Pancreas (tissue), 10 donors: ENCODE measurements around the gene ZNF287. TPM values are rescaled to one million over a fixed set of nuclear protein-coding genes. Genes with fewer than 3 reads are reported as not detected.

Experiments used
- ATAC-seq, 4 donors: fragments of 200-7000 bp; cut with Tn5 transposase; one replicate each; pipeline versions ENCODE4 v1.8.0 to v1.9.1; 2020; ENCODE audit warnings: mild to moderate bottlenecking in 4 of 4, moderate library complexity in 4 of 4
- DNase-seq, 6 donors: peaks; one replicate each; pipeline ENCODE4 v3.0.0-alpha.2; 2020
- FAIRE-seq: peaks from 2 replicates; lab custom pipeline; 2012; peaks lifted over from hg19 to GRCh38; lab: Jason Lieb, UNC
- H3K27ac ChIP-seq, 4 donors: fragments of 200-600 bp; sonication (generic); 1 replicate in 3 of 4; 2 replicates in 1 of 4; pipeline versions ENCODE4 v1.5.0 to v1.8.0; 2020
- H3K27me3 ChIP-seq, 4 donors: fragments of 200-600 bp; one replicate each; pipeline ENCODE4 v1.8.0; 2021
- H3K36me3 ChIP-seq, 3 donors: fragments of 200-600 bp; sonication (generic) in 1 of 3; one replicate each; pipeline versions ENCODE4 v1.5.0 to v1.8.0; 2020 to 2021
- H3K4me1 ChIP-seq, 3 donors: fragments of 200-600 bp; one replicate each; pipeline ENCODE4 v1.8.0; 2021
- H3K4me3 ChIP-seq, 4 donors: fragments of 200-600 bp; sonication (generic) in 2 of 4; one replicate each; pipeline versions ENCODE4 v1.5.0 to v1.8.0; 2020 to 2021
- H3K9me3 ChIP-seq, 4 donors: fragments of 200-600 bp; one replicate each; pipeline ENCODE4 v1.8.0; 2021
- CTCF ChIP-seq, 4 donors: fragments of 200-600 bp; sonication (generic) in 3 of 4; IDR thresholded peaks; one replicate each; pipeline versions ENCODE4 v1.5.0 to v1.8.0; 2021; ENCODE audit warnings: antibody characterized with exemption in 4 of 4
- WGBS, 2 donors: extraction: QIAGEN DNeasy Blood & Tissue Kit; methylation state at CpG; one replicate each; pipeline ENCODE4 v1.1.7; 2013; 5-methylcytosine and 5-hydroxymethylcytosine counted together
- intact Hi-C, 3 donors: fragments of 100-400 bp; cut with DNase I; formaldehyde crosslinking; loops; one replicate each; pipeline versions ENCODE4 v1.11.1 to v1.14.2; 2022
- polyA plus RNA-seq, 2 donors: library from polyadenylated mRNA; stranded (reverse); fragments of 200-250 nt; gene quantifications; one replicate each; pipeline ENCODE4 v1.2.3, GENCODE V29; 2013
- total RNA-seq, 6 donors: library from RNA; stranded (reverse); fragmentation: NEBNext Ultra II Directional in 4 of 6; extraction: Animal tissue kit (Norgen Biotek cat#: 25700) in 4 of 6; gene quantifications; one replicate each; pipeline versions ENCODE4 v1.2.1 to v1.2.4, GENCODE V29; 2021 to 2023
- donor health status: healthy with polysubstance abuse.
- donor health status: DM: no; HTN: no; CAD: no; lungs with moderate emphysema.
- donor health status: DM: no; HTN: no; CAD: no.
- donor health status: control.
- donor health status: control.
- donor health status: Bipolar disorder and iron deficiency.
- donor health status: DM: yes; HTN: yes; CAD: no.
- donor health status: DM: no; HTN: no; CAD: no.
- donor health status: DM: no; HTN: no; CAD: no.
- donor health status: DM: yes; HTN: yes; CAD: no.

ZNF287 gene
- total and polyA plus RNA-seq, 8 donors, result 1.8 to 4.8 (median 2.8) TPM

- TF ChIP-seq CTCF (IDR thresholded peaks at IDR 0.05), result no peak
- intact Hi-C loops, result no loop called here
- Histone ChIP-seq H3K4me3 (no peak overlapping the region), H3K27ac (no peak overlapping the region), H3K36me3 (no peaks in the 10 kb centered on the region), H3K27me3 (no peaks in the 10 kb centered on the region), H3K9me3 (no peaks in the 10 kb centered on the region), H3K4me1 (peaks cover 0 to under 1% (median 0%) of the 10 kb centered on the region in 3 donors)
- ATAC-seq (no peak), FAIRE-seq (no peak), DNase-seq (no peak)
- WGBS, 2 donors, result 59 to 67% methylated on average over 2 of the region's 2 CpGs
Observed at GRCh38 chr17:16573466-16573865, 4.5 kb upstream of the ZNF287 start.

- Histone ChIP-seq H3K36me3 (peaks cover 0 to 3% (median 0%) of the 10 kb centered on the region in 3 donors), H3K9me3 (no peaks in the 10 kb centered on the region), H3K4me3 (peak overlapping the region; percentile 66 to 92 (median 78)), H3K27ac (no peak overlapping the region), H3K27me3 (no peaks in the 10 kb centered on the region), H3K4me1 (peaks cover 0 to 3% (median 0%) of the 10 kb centered on the region in 3 donors)
- TF ChIP-seq CTCF (IDR thresholded peaks at IDR 0.05), result no peak
- intact Hi-C loops, result no loop called here
- WGBS, 2 donors, result 16 to 21% methylated on average over 14 of the region's 14 CpGs
- ATAC-seq (no peak), DNase-seq (no peak), FAIRE-seq (no peak)
Observed at GRCh38 chr17:16569358-16569712, 331 bp upstream of the ZNF287 start.

- no peak for ATAC-seq
- Histone ChIP-seq H3K27me3 (no peaks in the 10 kb centered on the region), H3K9me3 (peaks cover 0 to 6% (median 0%) of the 10 kb centered on the region in 4 donors), H3K4me1 (no peaks in the 10 kb centered on the region), H3K36me3 (peaks cover 0 to 30% (median 5%) of the 10 kb centered on the region in 3 donors), H3K27ac (no peak overlapping the region), H3K4me3 (no peak overlapping the region)
- DNase-seq, result no peak
- intact Hi-C loops, result no loop called here
- whole genome bisulfite sequencing, 2 donors, result 97 to 98% methylated on average over 3 of the region's 3 CpGs
- no peak for FAIRE-seq
- no peak for TF ChIP-seq CTCF (IDR thresholded peaks at IDR 0.05)
Observed at GRCh38 chr17:16552637-16553045, 16.4 kb downstream of the ZNF287 start.

GRCh38 chr17:16551878-16552636 lies 16.9 kb downstream of the ZNF287 start:
- Histone ChIP-seq H3K27me3 (no peaks in the 10 kb centered on the region), H3K9me3 (peaks cover 0 to 6% (median 0%) of the 10 kb centered on the region in 4 donors), H3K36me3 (peaks cover 0 to 30% (median 5%) of the 10 kb centered on the region in 3 donors), H3K4me3 (no peak overlapping the region), H3K27ac (no peak overlapping the region), H3K4me1 (no peaks in the 10 kb centered on the region)
- intact Hi-C loops, result no loop called here
- WGBS, 2 donors, result 95 to 97% methylated on average over 4 of the region's 4 CpGs
- no peak for DNase-seq
- TF ChIP-seq CTCF (IDR thresholded peaks at IDR 0.05), result no peak
- no peak for FAIRE-seq
- ATAC-seq, result no peak

- no peak for ATAC-seq
Observed at GRCh38 chr17:16537130-16537458, 31.9 kb downstream of the ZNF287 start.

More at GRCh38 chr17:16537130-16537458, 31.9 kb downstream of the ZNF287 start:
- Histone ChIP-seq H3K9me3 (no peaks in the 10 kb centered on the region), H3K36me3 (no peaks in the 10 kb centered on the region), H3K27ac (peak overlapping the region in 2 of 4 donors; percentile 91 to 94), H3K27me3 (no peaks in the 10 kb centered on the region), H3K4me1 (peaks cover 0 to 5% (median 0%) of the 10 kb centered on the region in 3 donors), H3K4me3 (peak overlapping the region in 1 of 4 donors; percentile 59)
- FAIRE-seq, result no peak
- DNase-seq, result no peak
- WGBS, 2 donors, result 40 to 46% methylated on average over 2 of the region's 2 CpGs
- TF ChIP-seq CTCF (IDR thresholded peaks at IDR 0.05), result no peak
- intact Hi-C loops, result no loop called here
